OCI-LY7 (cell line): ENCODE measurements around the gene PAPSS1.

Source experiments
- EZH2phosphoT487 ChIP-seq: fragments of 200-600 bp; sonication (generic); IDR thresholded peaks from 2 replicates; pipeline ENCODE4 v1.6.1; 2018; ENCODE audit warnings: low read depth, borderline replicate concordance, mild to moderate bottlenecking, mixed run types, antibody characterized with exemption, low read length, moderate library complexity, mixed read lengths
- TF ChIP-seq, protein P1 (sequence below): fragments of 200-600 bp; sonication (generic); conservative IDR thresholded peaks from 2 replicates; pipeline ENCODE4 v1.5.1; 2014; ENCODE audit warnings: mild to moderate bottlenecking, antibody characterized with exemption, low read length, moderate library complexity, mixed read lengths

DNA sequence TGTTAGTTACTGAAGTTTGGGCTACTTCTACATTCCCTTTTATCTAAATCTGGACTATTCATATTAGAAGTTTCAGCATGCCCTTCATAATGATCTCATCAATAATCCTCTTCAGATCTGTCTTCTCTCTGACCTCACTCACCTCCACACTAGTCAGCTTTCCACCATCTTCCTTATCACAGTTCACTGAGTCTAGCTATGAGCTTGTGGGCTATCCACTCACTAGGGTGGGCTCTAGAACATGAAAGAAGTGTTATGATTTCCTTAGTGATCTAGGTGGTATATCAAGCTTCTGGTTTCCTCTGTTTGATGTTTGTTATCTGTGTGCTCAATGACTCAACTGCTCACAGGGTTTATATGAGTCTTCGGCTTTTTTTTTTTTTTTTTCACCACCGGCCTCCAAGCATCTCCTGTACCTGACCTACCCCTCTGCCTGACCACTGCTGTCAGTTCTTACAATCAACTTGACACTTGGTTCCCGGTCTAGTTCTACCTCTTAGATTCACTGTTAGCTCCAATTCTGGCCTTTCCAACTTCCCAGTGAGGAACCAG is 103.1 kb downstream of the PAPSS1 start:
- TF ChIP-seq, protein P1, sequence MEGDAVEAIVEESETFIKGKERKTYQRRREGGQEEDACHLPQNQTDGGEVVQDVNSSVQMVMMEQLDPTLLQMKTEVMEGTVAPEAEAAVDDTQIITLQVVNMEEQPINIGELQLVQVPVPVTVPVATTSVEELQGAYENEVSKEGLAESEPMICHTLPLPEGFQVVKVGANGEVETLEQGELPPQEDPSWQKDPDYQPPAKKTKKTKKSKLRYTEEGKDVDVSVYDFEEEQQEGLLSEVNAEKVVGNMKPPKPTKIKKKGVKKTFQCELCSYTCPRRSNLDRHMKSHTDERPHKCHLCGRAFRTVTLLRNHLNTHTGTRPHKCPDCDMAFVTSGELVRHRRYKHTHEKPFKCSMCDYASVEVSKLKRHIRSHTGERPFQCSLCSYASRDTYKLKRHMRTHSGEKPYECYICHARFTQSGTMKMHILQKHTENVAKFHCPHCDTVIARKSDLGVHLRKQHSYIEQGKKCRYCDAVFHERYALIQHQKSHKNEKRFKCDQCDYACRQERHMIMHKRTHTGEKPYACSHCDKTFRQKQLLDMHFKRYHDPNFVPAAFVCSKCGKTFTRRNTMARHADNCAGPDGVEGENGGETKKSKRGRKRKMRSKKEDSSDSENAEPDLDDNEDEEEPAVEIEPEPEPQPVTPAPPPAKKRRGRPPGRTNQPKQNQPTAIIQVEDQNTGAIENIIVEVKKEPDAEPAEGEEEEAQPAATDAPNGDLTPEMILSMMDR = no peak
- TF ChIP-seq EZH2phosphoT487 = no peak
